PFSK-1 (cell line): ENCODE data around the gene ARID3A.
A peak's percentile ranks its signal among the peaks of the same experiment; 100 is the strongest.

ENCODE experiments used
- FOXP2 ChIP-seq: optimal IDR thresholded peaks from 2 replicates; pipeline ENCODE3; 2011; ENCODE audit warnings: borderline replicate concordance, control low read depth, inconsistent platforms; ENCODE audit not compliant: insufficient read depth; ENCODE audit errors: extremely low read length, extremely low read depth
- POLR2AphosphoS5 ChIP-seq: IDR thresholded peaks from 2 replicates; pipeline ENCODE4 v1.6.1; 2012; ENCODE audit warnings: low read depth, mild to moderate bottlenecking, control low read depth, low read length, moderate library complexity
- SIN3A ChIP-seq: IDR thresholded peaks from 2 replicates; pipeline ENCODE4 v1.6.1; 2012; ENCODE audit warnings: mild to moderate bottlenecking, low read length, moderate library complexity, borderline replicate concordance; ENCODE audit not compliant: insufficient read depth
- TAF1 ChIP-seq: IDR thresholded peaks from 2 replicates; pipeline ENCODE4 v1.6.1; 2012; ENCODE audit warnings: low read length, control low read depth, borderline replicate concordance; ENCODE audit not compliant: insufficient read depth
- TF ChIP-seq, protein P1 (sequence below), 2 experiments: IDR thresholded peaks; 2 replicates each; pipeline versions ENCODE4 v1.6.1 to v1.8.0; 2011 to 2012; ENCODE audit warnings: low read depth in 2 of 2, low read length in 2 of 2, control low read depth in 1 of 2, inconsistent platforms in 1 of 2, mild to moderate bottlenecking in 1 of 2, moderate library complexity in 1 of 2; ENCODE audit not compliant: insufficient read depth in 1 of 2

ARID3A gene

DNA sequence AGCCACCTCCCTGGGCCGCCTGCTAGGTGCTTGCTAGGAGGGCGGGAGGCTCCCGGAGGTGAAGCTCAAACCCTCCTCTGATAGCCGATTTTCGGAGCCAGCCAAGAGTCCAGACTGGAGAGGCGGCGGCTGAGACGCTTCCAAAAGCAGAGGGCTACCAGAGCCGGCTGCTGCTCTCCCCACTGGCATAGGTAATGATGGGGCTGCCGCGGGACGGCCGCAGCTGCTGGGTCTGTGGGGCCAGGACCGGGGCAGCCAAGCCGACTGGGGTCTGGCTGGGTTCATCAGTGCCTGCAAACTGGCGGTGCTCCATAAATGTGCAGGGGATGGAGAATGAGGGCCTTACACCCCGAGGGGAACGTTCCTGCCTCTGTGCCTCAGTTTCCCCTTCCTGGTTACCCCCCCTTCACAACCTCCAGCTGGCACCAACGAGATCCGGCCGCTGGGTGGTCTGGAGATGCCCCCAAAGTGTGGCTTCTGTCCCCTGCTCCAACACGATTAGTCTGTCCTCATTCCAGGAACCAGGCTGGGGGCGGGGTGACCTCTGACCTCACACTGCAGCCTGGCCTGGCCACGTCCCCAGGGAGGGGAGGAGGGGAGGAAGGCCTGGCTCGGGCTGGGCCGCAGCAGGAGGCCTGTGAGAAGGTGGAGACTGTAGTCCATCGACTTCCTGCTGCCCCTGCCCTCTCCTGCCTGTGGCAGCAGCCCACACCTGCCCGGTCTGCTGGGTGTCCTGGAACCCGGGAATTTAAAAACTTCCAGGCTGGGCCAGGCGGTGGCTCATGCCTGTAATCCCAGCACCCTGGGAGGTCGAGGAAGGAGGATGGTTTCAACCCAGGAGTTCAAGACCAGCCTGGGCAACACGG lies 54.5 kb downstream of the ARID3A start:
- TF ChIP-seq, protein P1, sequence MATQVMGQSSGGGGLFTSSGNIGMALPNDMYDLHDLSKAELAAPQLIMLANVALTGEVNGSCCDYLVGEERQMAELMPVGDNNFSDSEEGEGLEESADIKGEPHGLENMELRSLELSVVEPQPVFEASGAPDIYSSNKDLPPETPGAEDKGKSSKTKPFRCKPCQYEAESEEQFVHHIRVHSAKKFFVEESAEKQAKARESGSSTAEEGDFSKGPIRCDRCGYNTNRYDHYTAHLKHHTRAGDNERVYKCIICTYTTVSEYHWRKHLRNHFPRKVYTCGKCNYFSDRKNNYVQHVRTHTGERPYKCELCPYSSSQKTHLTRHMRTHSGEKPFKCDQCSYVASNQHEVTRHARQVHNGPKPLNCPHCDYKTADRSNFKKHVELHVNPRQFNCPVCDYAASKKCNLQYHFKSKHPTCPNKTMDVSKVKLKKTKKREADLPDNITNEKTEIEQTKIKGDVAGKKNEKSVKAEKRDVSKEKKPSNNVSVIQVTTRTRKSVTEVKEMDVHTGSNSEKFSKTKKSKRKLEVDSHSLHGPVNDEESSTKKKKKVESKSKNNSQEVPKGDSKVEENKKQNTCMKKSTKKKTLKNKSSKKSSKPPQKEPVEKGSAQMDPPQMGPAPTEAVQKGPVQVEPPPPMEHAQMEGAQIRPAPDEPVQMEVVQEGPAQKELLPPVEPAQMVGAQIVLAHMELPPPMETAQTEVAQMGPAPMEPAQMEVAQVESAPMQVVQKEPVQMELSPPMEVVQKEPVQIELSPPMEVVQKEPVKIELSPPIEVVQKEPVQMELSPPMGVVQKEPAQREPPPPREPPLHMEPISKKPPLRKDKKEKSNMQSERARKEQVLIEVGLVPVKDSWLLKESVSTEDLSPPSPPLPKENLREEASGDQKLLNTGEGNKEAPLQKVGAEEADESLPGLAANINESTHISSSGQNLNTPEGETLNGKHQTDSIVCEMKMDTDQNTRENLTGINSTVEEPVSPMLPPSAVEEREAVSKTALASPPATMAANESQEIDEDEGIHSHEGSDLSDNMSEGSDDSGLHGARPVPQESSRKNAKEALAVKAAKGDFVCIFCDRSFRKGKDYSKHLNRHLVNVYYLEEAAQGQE (IDR thresholded peaks at IDR 0.05; ENCODE audit: insufficient read depth in 1 of 2, low read depth in 2 of 2, low read length in 2 of 2), result no peak
- no peak for TF ChIP-seq TAF1
- TF ChIP-seq POLR2AphosphoS5, result no peak
- peak; percentile 26 for TF ChIP-seq FOXP2
- TF ChIP-seq SIN3A, result no peak

DNA sequence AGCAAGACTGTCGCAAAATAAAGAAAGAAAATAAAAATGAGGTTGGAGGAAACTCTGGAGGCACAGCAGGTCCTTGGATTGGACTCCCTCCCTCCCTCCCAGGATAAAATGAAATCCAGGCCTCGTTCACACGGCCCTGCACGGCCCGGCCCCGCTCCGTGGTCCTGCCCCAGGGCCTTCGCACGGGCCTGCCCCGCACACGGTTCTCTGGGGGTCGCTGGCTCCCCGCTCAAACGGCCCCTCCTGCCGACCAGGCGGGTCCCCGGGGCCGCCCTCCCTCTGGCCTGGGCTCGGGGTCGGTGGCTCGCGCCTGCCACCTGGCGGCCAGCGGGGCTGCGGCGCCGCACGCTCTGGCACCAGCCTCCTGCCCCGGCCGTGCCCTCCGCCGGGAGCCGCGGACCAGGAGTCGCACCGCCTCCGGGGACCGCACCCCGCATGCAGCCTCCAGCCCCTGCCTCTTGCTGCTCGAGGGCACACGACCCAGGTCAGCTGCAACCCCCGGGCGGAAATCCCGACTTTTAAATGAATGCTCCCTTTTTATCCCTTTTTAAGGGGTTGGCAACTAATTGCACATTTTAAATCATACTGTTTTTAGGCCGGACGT lies 56.8 kb downstream of the ARID3A start:
- no peak for TF ChIP-seq POLR2AphosphoS5
- TF ChIP-seq FOXP2, result peak; percentile 92

DNA sequence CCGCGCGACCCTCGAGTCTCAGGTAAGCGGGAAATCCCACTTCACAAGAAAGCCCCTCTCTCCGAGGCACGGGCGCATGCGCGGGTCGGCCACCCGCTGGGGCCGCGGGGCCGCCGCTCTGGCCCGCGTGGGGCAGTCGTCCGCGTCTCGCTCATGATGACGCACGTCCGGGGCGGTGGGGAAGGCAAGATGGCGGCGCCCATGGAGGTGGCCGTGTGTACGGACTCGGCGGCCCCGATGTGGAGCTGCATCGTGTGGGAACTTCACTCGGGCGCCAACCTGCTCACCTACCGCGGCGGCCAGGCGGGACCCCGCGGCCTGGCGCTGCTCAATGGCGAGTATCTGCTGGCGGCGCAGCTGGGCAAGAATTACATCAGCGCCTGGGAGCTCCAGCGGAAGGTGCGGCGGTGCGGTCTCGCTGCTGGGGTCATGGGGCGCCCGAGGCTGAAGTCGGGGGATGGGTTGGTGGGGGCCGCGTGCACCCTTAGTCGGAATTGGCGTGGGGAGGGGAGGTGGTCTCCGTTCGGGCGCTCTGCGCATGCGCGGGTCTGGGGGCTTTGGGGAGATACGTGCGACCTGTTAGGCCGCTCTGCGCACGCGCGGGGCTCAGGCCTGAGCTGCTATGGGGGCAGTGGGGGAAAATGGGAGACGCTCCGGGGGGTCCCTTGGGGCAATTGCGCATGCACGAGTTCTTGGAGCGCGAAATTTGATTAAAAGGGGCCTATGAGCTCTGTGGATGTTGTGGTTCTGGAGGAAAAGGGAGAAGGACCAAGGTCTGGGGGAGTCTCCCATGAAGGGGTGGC lies 58.5 kb downstream of the ARID3A start, which contains the start of gene WDR18:
TSS of gene WDR18 (plus strand) at position 181 of the 803 bp plus-strand sequence. CDS start at position 190, 9 bp downstream.
- TF ChIP-seq POLR2AphosphoS5, result 0 out of 2 replicates have a peak, but pooled peaks have one; percentile 26
- TF ChIP-seq, protein P1 (IDR thresholded peaks at IDR 0.05; ENCODE audit: insufficient read depth in 1 of 2, low read depth in 2 of 2, low read length in 2 of 2), result no peak
- TF ChIP-seq FOXP2, result peak; percentile 93
- TF ChIP-seq TAF1, result peak; percentile 72; the same call in 1 of the 2 replicates
- TF ChIP-seq SIN3A, result no peak

- TF ChIP-seq POLR2AphosphoS5 (no peak), SIN3A (no peak), TAF1 (no peak), FOXP2 (no peak)
- TF ChIP-seq, protein P1 (IDR thresholded peaks at IDR 0.05; ENCODE audit: insufficient read depth in 1 of 2, low read depth in 2 of 2, low read length in 2 of 2), result no peak
Measured at GRCh38 chr19:986083-986482, 60.2 kb downstream of the ARID3A start.

DNA sequence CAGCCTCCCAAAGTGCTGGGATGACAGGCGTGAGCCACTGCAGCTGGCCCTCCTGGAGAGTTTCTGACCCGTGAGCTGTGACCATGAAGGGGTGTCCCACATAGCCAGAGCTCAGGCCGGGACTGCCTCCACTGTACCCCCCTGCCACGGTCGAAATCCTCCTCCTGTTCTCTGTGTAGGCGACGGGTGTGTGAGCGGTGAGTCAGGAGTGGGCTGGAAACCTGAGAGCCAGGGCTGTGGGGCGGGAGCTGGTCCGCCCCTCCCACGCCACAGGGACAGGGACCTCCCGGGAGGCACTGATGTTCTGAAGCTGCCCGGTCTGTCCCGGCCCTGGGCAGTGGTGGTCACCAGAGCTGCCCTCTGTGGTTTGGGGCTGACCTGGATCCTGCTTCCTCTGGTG lies 62.2 kb downstream of the ARID3A start:
- TF ChIP-seq FOXP2 (no peak), TAF1 (no peak), POLR2AphosphoS5 (no peak)
- TF ChIP-seq, protein P1 (IDR thresholded peaks at IDR 0.05; ENCODE audit: insufficient read depth in 1 of 2, low read depth in 2 of 2, low read length in 2 of 2), result no peak
